ENCODE results near the gene ATAT1.
A peak's percentile ranks its signal among the peaks of the same experiment; 100 is the strongest.

The ATAT1 gene

DNA sequence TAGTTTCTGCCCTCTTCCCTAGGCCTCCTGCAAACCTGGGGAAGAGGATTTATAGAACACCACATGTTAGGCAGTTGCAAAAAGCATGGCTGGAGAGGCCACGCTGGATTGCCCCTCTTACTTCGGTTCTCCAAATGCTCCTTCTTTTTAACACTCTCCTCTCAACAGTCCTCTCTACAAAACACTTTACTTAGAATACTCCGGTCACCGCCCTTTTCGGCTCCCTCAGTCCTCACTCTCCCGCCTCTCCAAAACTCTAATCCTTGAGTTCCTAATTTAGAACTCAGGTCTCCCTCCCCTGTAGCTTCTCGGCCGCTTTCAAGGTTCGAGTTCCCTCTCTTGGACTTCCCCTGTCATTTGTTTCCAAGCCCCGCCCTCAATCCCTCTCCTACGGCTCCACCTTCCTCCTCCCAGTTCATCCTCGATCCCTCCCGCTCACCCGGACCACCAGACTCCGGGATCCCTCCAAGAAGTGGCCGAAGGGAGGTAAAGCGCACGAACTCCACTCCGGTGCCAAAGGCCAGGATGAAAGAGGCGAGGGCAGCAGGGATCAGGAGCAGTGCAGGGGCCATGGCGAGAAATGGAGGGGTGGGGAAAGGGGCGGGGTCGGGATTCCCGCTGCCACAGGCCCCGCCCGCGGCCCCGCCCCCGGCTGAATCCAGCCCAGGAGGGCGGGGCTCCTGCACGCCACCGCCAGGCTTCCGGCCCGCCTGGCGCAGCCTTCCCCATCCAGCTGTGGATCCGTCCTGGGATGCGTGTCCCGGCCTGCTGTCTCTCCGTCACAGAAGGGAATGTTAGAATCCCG, 63.9 kb downstream of the ATAT1 start, which contains the start of gene NRM:
NRM (minus strand) TSS at position 582 of the 805 bp plus-strand sequence; CDS start at position 572, 10 bp downstream.
- no peaks in the 10 kb centered on the region for H3K9me3 ChIP-seq (ENCODE audit: control insufficient read depth, insufficient read depth, low read length)
- WGBS (ENCODE audit: insufficient coverage, insufficient read length): no CpG with 5 or more reads among the region's 40 CpGs
- peak within 1 kb of the TSS; percentile 88; the same call in 1 of the 2 replicates for H3K4me3 ChIP-seq (ENCODE audit: low read length)
- H3K27me3 ChIP-seq (ENCODE audit: control insufficient read depth, insufficient read depth, low read length): no peaks in the 10 kb centered on the region
- no peaks in the 10 kb centered on the region for H3K36me3 ChIP-seq (ENCODE audit: control insufficient read depth, insufficient read depth, low read length)
- no peak within 1 kb of the TSS for H3K27ac ChIP-seq (ENCODE audit: low read length)
- no peak for DNase-seq (ENCODE audit: low read depth, low spot score)
- H3K4me1 ChIP-seq (ENCODE audit: control insufficient read depth, insufficient read depth, low read length): peaks cover 10% of the 10 kb centered on the region

DNA sequence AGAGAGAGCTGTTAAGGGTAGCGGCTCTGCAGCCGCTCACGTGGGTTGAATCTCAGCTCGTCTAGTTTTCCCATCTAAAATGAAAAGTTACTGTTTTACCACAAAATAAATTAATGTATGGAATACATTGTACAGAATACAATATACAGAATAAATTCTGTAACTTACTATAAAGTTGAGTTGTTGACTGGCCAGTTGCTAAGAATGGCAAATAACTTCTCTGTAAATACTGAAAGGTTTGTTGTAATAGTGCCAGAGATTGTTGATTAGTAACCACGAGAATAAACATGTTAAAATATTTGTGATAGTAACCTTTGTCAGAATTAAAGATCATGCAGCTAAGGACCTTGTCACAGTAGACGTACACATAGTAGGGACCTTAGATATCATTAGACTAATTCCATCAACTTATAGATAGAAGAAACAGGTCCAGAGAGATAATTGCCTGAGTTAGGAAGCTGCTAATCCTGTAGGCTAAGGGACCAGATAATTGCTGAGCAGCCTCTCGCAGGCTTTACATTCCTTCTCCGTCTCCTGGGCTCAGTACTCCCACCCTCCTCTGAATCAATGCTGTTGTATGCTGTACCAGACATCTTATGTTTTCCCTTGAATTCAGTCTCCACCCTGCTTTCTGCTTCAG, 64.7 kb downstream of the ATAT1 start:
- Histone ChIP-seq H3K9me3 (ENCODE audit: control insufficient read depth, insufficient read depth, low read length) (no peaks in the 10 kb centered on the region), H3K27me3 (ENCODE audit: control insufficient read depth, insufficient read depth, low read length) (no peaks in the 10 kb centered on the region), H3K4me1 (ENCODE audit: control insufficient read depth, insufficient read depth, low read length) (peaks cover 8% of the 10 kb centered on the region), H3K27ac (ENCODE audit: low read length) (no peak overlapping the region), H3K4me3 (ENCODE audit: low read length) (peak overlapping the region; percentile 88; the same call in 1 of the 2 replicates), H3K36me3 (ENCODE audit: control insufficient read depth, insufficient read depth, low read length) (no peaks in the 10 kb centered on the region)
- WGBS (ENCODE audit: insufficient coverage, insufficient read length): no CpG with 5 or more reads among the region's 8 CpGs
- no peak for DNase-seq (ENCODE audit: low read depth, low spot score)

All from iPS DF 6.9 (cell line).